ENCODE data around the gene LRRN2. TPM values are rescaled to one million over a fixed set of nuclear protein-coding genes. Genes with fewer than 3 reads are reported as not detected.
A peak's percentile ranks its signal among the peaks of the same experiment; 100 is the strongest.
"Not testable (repeated sequence)": the region's sequence is repeated elsewhere in the genome, so short reads cannot be mapped to it uniquely, and the experiment has no call there.

The LRRN2 gene
- total RNA-seq, 1 donor from 2014 or later: 0.15 TPM

- no peak for ATAC-seq
These were observed 8.6 kb upstream of the LRRN2 start for GRCh38 chr1:204694145-204694544.

GRCh38 chr1:204692841-204693356 is 7.4 kb upstream of the LRRN2 start:
- ATAC-seq: no peak
- no peak for DNase-seq (ENCODE audit: low spot score)

More at GRCh38 chr1:204694145-204694544, 8.6 kb upstream of the LRRN2 start:
- no peak for DNase-seq (ENCODE audit: low spot score)

GRCh38 chr1:204692325-204692840 is 6.8 kb upstream of the LRRN2 start:
- no peak for DNase-seq (ENCODE audit: low spot score)

GRCh38 chr1:204691328-204691730 is 5.8 kb upstream of the LRRN2 start:
- DNase-seq (ENCODE audit: low spot score); ATAC-seq: not testable (repeated sequence)

More at GRCh38 chr1:204692325-204692840, 6.8 kb upstream of the LRRN2 start:
- ATAC-seq: peak; percentile 24

GRCh38 chr1:204688776-204689175 is 3.2 kb upstream of the LRRN2 start:
- DNase-seq (ENCODE audit: low spot score) (no peak), ATAC-seq (no peak)

GRCh38 chr1:204688007-204688406 is 2.5 kb upstream of the LRRN2 start:
- ATAC-seq: no peak
- DNase-seq (ENCODE audit: low spot score): no peak

GRCh38 chr1:204684571-204685235 is 835 bp downstream of the LRRN2 start:
- ATAC-seq (no peak), DNase-seq (ENCODE audit: low spot score) (no peak)

- DNase-seq (ENCODE audit: low spot score) (no peak), ATAC-seq (no peak)
These were observed 1.4 kb downstream of the LRRN2 start for GRCh38 chr1:204684206-204684570.

- no peak for ATAC-seq
- DNase-seq (ENCODE audit: low spot score): no peak
These were observed 2.0 kb downstream of the LRRN2 start for GRCh38 chr1:204683284-204684205.

GRCh38 chr1:204680461-204680860 is 5.1 kb downstream of the LRRN2 start:
- ATAC-seq (no peak), DNase-seq (ENCODE audit: low spot score) (no peak)

GRCh38 chr1:204680051-204680450 is 5.5 kb downstream of the LRRN2 start:
- ATAC-seq (no peak), DNase-seq (ENCODE audit: low spot score) (no peak)

- ATAC-seq (no peak), DNase-seq (ENCODE audit: low spot score) (no peak)
These were observed 6.6 kb downstream of the LRRN2 start for GRCh38 chr1:204678721-204679475.

- ATAC-seq: no peak
- no peak for DNase-seq (ENCODE audit: low spot score)
These were observed 7.7 kb downstream of the LRRN2 start for GRCh38 chr1:204677864-204678263.

GRCh38 chr1:204676043-204676442 is 9.5 kb downstream of the LRRN2 start:
- DNase-seq (ENCODE audit: low spot score): no peak
- ATAC-seq: no peak

GRCh38 chr1:204673909-204674649 is 11.5 kb downstream of the LRRN2 start:
- DNase-seq (ENCODE audit: low spot score) (no peak), ATAC-seq (no peak)

- ATAC-seq (no peak), DNase-seq (ENCODE audit: low spot score) (no peak)
These were observed 12.3 kb downstream of the LRRN2 start for GRCh38 chr1:204673209-204673608.

- ATAC-seq: no peak
- no peak for DNase-seq (ENCODE audit: low spot score)
These were observed 12.9 kb downstream of the LRRN2 start for GRCh38 chr1:204672482-204673121.

- ATAC-seq (no peak), DNase-seq (ENCODE audit: low spot score) (no peak)
These were observed 13.5 kb downstream of the LRRN2 start for GRCh38 chr1:204672069-204672468.

- DNase-seq (ENCODE audit: low spot score) (no peak), ATAC-seq (no peak)
These were observed 15.2 kb downstream of the LRRN2 start for GRCh38 chr1:204670152-204670927.
